ENCODE results near the gene MXRA8.
A peak's percentile ranks its signal among the peaks of the same experiment; 100 is the strongest.
"Not testable (repeated sequence)": the region's sequence is repeated elsewhere in the genome, so short reads cannot be mapped to it uniquely, and the experiment has no call there.

MXRA8 gene

GRCh38 chr1:1370771-1371300, 12.5 kb upstream of the MXRA8 start:
- peaks cover 18% of the 10 kb centered on the region for H3K36me3 Mint-ChIP-seq (ENCODE audit: insufficient read depth)
- H3K9me3 Mint-ChIP-seq, result no peaks in the 10 kb centered on the region
- H3K4me1 Mint-ChIP-seq, result peaks cover 10% of the 10 kb centered on the region
- peak overlapping the region; percentile 58 for H3K27ac Mint-ChIP-seq (ENCODE audit: low read depth)
- H3K27me3 Mint-ChIP-seq, result no peaks in the 10 kb centered on the region
- ATAC-seq (replicated peaks; ENCODE audit: extremely low read depth, poor library complexity, severe bottlenecking), result no peak
- no peak overlapping the region for H3K4me3 Mint-ChIP-seq
- no peak for DNase-seq (ENCODE audit: low spot score in 2 of 2)

- H3K27me3 Mint-ChIP-seq; H3K27ac Mint-ChIP-seq (ENCODE audit: low read depth); H3K4me1 Mint-ChIP-seq; H3K4me3 Mint-ChIP-seq; H3K9me3 Mint-ChIP-seq; DNase-seq (ENCODE audit: low spot score in 2 of 2); ATAC-seq (replicated peaks; ENCODE audit: extremely low read depth, poor library complexity, severe bottlenecking): not testable (repeated sequence)
- peaks cover 13% of the 10 kb centered on the region for H3K36me3 Mint-ChIP-seq (ENCODE audit: insufficient read depth)
These were observed 11.7 kb upstream of the MXRA8 start for GRCh38 chr1:1370094-1370493.

GRCh38 chr1:1367315-1367714, 9.0 kb upstream of the MXRA8 start:
- H3K27me3 Mint-ChIP-seq, result no peaks in the 10 kb centered on the region
- peaks cover 9% of the 10 kb centered on the region for H3K36me3 Mint-ChIP-seq (ENCODE audit: insufficient read depth)
- H3K27ac Mint-ChIP-seq (ENCODE audit: low read depth), result no peak overlapping the region
- peaks cover 4% of the 10 kb centered on the region for H3K4me1 Mint-ChIP-seq
- H3K4me3 Mint-ChIP-seq, result no peak overlapping the region
- DNase-seq (ENCODE audit: low spot score in 2 of 2), result no peak
- ATAC-seq (replicated peaks; ENCODE audit: extremely low read depth, poor library complexity, severe bottlenecking), result no peak
- no peaks in the 10 kb centered on the region for H3K9me3 Mint-ChIP-seq

DNA sequence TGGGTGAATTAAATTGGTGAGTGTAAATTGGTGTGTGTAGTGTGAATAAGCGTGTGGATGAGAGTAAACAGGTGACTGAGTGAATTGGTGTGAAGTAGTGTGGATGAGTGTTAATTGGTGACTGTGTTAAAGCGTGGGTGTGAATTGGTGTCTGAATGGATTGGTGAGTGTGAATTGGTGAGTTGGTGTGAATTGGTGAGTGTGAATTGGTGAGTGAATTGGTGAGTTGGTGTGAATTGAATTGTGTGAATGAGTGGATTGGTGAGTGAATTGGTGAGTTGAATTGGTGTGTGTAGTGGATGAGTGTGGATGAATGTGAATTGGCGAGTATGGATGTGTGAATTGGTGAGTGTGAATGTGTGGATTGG, 8.3 kb upstream of the MXRA8 start:
- Mint-ChIP-seq H3K27me3 (no peaks in the 10 kb centered on the region), H3K27ac (ENCODE audit: low read depth) (no peak overlapping the region), H3K9me3 (no peaks in the 10 kb centered on the region), H3K36me3 (ENCODE audit: insufficient read depth) (peaks cover 7% of the 10 kb centered on the region), H3K4me3 (no peak overlapping the region), H3K4me1 (no peaks in the 10 kb centered on the region)
- ATAC-seq (replicated peaks; ENCODE audit: extremely low read depth, poor library complexity, severe bottlenecking) (no peak), DNase-seq (ENCODE audit: low spot score in 2 of 2) (no peak)

GRCh38 chr1:1365875-1366698, 7.7 kb upstream of the MXRA8 start:
- Mint-ChIP-seq H3K36me3 (ENCODE audit: insufficient read depth) (peaks cover 2% of the 10 kb centered on the region), H3K27ac (ENCODE audit: low read depth) (no peak overlapping the region), H3K9me3 (no peaks in the 10 kb centered on the region), H3K27me3 (peaks cover 4% of the 10 kb centered on the region), H3K4me1 (peaks cover under 1% of the 10 kb centered on the region), H3K4me3 (no peak overlapping the region)
- no peak for DNase-seq (ENCODE audit: low spot score in 2 of 2)
- ATAC-seq (replicated peaks; ENCODE audit: extremely low read depth, poor library complexity, severe bottlenecking), result no peak

DNA sequence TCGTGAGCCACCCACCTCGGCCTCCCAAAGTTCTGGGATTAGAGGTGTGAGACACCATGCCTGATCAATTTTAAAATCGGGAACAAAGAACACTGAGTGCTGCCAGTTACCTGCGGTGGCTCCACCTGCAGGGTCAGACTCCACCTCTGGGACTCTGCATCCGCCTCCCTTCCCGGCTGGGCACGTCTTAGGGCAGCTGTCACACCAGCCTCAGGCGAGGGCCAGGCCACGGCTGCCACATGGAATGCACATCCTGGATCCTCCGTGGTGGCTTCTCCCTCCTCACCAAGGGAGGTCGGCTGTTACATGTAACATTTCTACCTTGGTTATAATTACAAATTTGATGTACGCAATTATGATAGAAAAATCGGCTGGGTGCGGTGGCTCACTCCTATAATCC, 5.9 kb upstream of the MXRA8 start:
- no peak overlapping the region for H3K4me3 Mint-ChIP-seq
- H3K36me3 Mint-ChIP-seq (ENCODE audit: insufficient read depth), result no peaks in the 10 kb centered on the region
- H3K27me3 Mint-ChIP-seq, result peaks cover 13% of the 10 kb centered on the region
- no peak overlapping the region for H3K27ac Mint-ChIP-seq (ENCODE audit: low read depth)
- DNase-seq (ENCODE audit: low spot score in 2 of 2) (no peak), ATAC-seq (replicated peaks; ENCODE audit: extremely low read depth, poor library complexity, severe bottlenecking) (no peak)
- peaks cover 6% of the 10 kb centered on the region for H3K4me1 Mint-ChIP-seq
- no peaks in the 10 kb centered on the region for H3K9me3 Mint-ChIP-seq

DNA sequence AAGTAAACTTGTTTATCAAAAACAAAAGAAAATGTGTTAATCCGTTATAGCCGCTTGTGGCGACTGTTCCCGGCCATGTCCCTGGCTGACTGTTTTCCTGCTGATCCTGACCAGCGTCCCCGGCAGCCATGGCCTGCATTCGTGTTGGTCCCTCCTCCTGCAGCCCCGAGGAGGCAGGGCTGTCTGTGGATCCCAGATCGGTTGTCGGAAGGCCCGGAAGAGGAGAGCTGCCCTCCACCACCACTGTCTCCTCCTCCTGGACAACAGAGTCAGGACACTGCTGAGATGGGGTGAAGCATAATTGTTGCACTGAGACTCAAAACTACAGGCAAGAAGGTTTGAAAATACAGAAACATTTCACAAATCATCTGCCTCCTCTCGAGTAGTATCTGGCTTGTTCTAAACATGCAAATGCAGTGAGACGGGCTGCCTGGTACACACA, 3.6 kb upstream of the MXRA8 start:
- no peak overlapping the region for H3K4me3 Mint-ChIP-seq
- H3K9me3 Mint-ChIP-seq, result no peaks in the 10 kb centered on the region
- H3K36me3 Mint-ChIP-seq (ENCODE audit: insufficient read depth), result no peaks in the 10 kb centered on the region
- peaks cover 36% of the 10 kb centered on the region for H3K27me3 Mint-ChIP-seq
- no peak for DNase-seq (ENCODE audit: low spot score in 2 of 2)
- H3K4me1 Mint-ChIP-seq, result peaks cover 10% of the 10 kb centered on the region
- no peak overlapping the region for H3K27ac Mint-ChIP-seq (ENCODE audit: low read depth)
- ATAC-seq (replicated peaks; ENCODE audit: extremely low read depth, poor library complexity, severe bottlenecking), result no peak

DNA sequence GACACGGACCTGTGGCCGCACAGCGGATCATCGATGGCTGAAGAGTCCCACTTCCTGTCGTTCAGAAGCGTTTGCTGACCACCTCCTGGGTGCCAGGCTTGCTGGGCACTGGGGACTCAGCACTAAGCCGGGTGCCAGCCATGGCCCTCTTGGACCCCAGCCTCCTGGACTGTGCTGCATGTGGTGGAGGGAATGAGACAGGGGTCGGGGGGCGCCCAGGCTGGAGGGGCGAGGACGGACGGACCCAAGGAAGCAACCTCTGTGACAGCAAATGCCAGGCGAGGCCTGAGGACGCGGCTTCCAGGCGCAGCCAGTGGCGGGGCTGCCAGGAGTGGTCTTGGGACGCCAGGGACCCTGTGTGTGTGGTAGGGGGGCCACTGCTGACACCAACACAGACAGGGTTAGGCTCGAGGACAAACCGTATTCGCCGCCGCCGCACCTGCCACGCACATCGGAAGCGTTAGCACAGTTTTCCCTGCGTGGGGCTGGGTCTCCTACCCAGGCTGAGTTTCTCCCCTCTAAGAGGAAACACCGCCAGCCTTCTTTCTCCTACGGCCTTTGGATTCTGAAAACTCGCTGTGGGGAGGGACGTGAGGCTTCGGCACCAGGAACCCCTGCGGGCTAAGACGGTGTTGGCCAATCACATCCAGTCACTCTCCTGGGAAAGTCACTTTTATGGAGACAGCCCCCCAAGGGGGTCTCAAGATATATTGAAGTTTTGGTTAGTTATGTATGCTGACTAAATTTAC, 3.1 kb upstream of the MXRA8 start:
- Mint-ChIP-seq H3K27me3 (peaks cover 37% of the 10 kb centered on the region), H3K4me3 (no peak overlapping the region)
- no peak for ATAC-seq (replicated peaks; ENCODE audit: extremely low read depth, poor library complexity, severe bottlenecking)

GRCh38 chr1:1360506-1361169, 2.3 kb upstream of the MXRA8 start:
- DNase-seq (ENCODE audit: low spot score in 2 of 2) (no peak), ATAC-seq (replicated peaks; ENCODE audit: extremely low read depth, poor library complexity, severe bottlenecking) (no peak)
- H3K4me3 Mint-ChIP-seq, result no peak overlapping the region
- H3K36me3 Mint-ChIP-seq (ENCODE audit: insufficient read depth), result no peaks in the 10 kb centered on the region
- H3K27ac Mint-ChIP-seq (ENCODE audit: low read depth), result no peak overlapping the region
- peaks cover 37% of the 10 kb centered on the region for H3K27me3 Mint-ChIP-seq
- H3K4me1 Mint-ChIP-seq, result peaks cover 10% of the 10 kb centered on the region
- H3K9me3 Mint-ChIP-seq, result no peaks in the 10 kb centered on the region

More for the DNA sequence above, 3.1 kb upstream of the MXRA8 start:
- no peaks in the 10 kb centered on the region for H3K36me3 Mint-ChIP-seq (ENCODE audit: insufficient read depth)
- no peak for DNase-seq (ENCODE audit: low spot score in 2 of 2)
- H3K27ac Mint-ChIP-seq (ENCODE audit: low read depth), result no peak overlapping the region
- H3K4me1 Mint-ChIP-seq, result peaks cover 10% of the 10 kb centered on the region
- no peaks in the 10 kb centered on the region for H3K9me3 Mint-ChIP-seq

- Mint-ChIP-seq H3K4me3 (no peak overlapping the region), H3K9me3 (no peaks in the 10 kb centered on the region), H3K27ac (ENCODE audit: low read depth) (no peak overlapping the region), H3K36me3 (ENCODE audit: insufficient read depth) (no peaks in the 10 kb centered on the region), H3K4me1 (peaks cover 10% of the 10 kb centered on the region), H3K27me3 (peaks cover 37% of the 10 kb centered on the region)
- no peak for DNase-seq (ENCODE audit: low spot score in 2 of 2)
- ATAC-seq (replicated peaks; ENCODE audit: extremely low read depth, poor library complexity, severe bottlenecking), result no peak
These were observed 1.5 kb upstream of the MXRA8 start for GRCh38 chr1:1359664-1360468.

GRCh38 chr1:1359308-1359663, 931 bp upstream of the MXRA8 start:
- H3K4me3 Mint-ChIP-seq, result no peak overlapping the region
- DNase-seq (ENCODE audit: low spot score in 2 of 2) (no peak), ATAC-seq (replicated peaks; ENCODE audit: extremely low read depth, poor library complexity, severe bottlenecking) (no peak)
- peaks cover 37% of the 10 kb centered on the region for H3K27me3 Mint-ChIP-seq
- H3K4me1 Mint-ChIP-seq, result peaks cover 10% of the 10 kb centered on the region
- H3K36me3 Mint-ChIP-seq (ENCODE audit: insufficient read depth), result no peaks in the 10 kb centered on the region
- H3K9me3 Mint-ChIP-seq, result no peaks in the 10 kb centered on the region
- H3K27ac Mint-ChIP-seq (ENCODE audit: low read depth), result no peak overlapping the region

DNA sequence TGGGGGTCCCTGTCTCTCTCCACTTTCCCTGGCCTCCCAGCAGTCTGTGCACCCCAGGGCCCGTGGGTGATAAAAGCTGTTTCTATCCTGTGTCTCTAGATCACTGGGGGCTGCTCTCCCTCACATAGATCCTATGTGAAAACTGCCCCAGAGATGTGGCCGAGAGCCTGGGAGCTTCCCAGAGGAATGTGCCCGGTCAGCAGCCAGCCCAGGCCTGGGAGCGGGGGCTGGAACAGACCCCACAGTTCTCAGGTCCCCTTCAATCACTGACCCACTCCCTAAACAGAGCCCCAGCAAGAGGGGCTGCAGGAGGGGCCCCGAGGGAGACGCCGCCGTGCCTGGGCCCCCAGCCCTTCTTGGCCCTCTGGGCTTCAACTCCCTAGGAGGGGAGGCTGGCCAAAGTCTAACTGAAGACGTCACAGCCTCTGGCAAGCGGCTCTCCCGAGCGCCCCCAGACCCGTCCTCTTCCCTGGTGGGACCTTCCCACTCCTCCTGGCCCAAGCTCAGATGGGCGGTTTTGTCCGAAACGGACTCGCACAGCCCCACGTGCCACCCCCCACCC, 403 bp downstream of the MXRA8 start:
- Mint-ChIP-seq H3K27me3 (peaks cover 39% of the 10 kb centered on the region), H3K4me3 (no peak overlapping the region), H3K4me1 (peaks cover 10% of the 10 kb centered on the region), H3K27ac (ENCODE audit: low read depth) (no peak overlapping the region), H3K9me3 (no peaks in the 10 kb centered on the region), H3K36me3 (ENCODE audit: insufficient read depth) (no peaks in the 10 kb centered on the region)
- DNase-seq (ENCODE audit: low spot score in 2 of 2) (no peak), ATAC-seq (replicated peaks; ENCODE audit: extremely low read depth, poor library complexity, severe bottlenecking) (no peak)

Measured in central memory CD8-positive, alpha-beta T cell (primary cell).